ENCODE data around the gene ACRBP. TPM values are rescaled to one million over a fixed set of nuclear protein-coding genes. Genes with fewer than 3 reads are reported as not detected.

ACRBP gene
- total RNA-seq, 1 experiment from 2014 or later, result 4.2 TPM

DNA sequence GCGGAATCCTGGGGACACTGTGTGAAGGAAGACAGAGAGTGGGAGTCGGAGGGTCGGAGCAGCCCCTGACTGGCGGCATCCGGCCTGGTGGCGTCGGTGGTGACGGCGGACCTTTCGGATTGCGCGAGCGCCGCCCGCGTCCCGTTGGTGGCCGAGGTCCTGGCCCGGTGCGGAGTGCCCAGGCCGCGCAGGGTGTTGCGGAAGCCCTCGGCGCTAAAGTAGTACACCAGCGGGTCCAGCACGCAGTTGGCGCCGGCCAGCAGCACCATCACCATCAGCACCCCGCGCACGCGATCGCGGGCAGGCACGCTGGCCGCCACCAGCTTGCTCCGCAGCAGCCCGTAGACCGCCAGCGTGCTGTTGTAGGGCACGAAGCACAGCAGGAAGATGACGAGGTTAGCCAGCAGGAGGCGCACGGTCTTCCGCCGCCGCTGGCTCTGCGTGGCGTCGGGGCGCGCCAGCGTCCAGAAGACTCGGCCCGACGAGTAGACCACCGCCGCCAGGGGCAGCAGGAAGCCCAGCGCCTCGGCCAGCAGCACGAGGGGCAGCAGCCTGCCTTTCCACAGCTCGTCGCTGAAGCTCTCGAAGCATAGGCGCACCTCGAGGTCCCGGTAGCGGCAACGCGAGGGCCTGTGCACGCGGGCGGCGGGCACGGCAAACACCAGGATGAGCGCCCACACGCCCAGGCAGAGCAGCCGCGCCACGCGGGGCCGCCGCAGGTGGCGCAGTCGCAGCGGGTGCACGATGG is 26.9 kb downstream of the ACRBP start:
- no peak for DNase-seq
- Histone ChIP-seq H3K79me2 (ENCODE audit: low read depth) (no peaks in the 10 kb centered on the region), H3K4me3 (no peak overlapping the region), H3K9me3 (ENCODE audit: insufficient read depth, low read depth) (no peaks in the 10 kb centered on the region), H3K4me1 (replicated peaks; ENCODE audit: insufficient read depth) (no peaks in the 10 kb centered on the region), H3K36me3 (ENCODE audit: low read depth) (no peaks in the 10 kb centered on the region), H3K9me2 (ENCODE audit: insufficient read depth) (no peaks in the 10 kb centered on the region), H4K20me1 (ENCODE audit: insufficient read depth) (no peaks in the 10 kb centered on the region), H3K27me3 (ENCODE audit: insufficient read depth, low read depth) (no peaks in the 10 kb centered on the region), H3F3A (ENCODE audit: insufficient read depth, low read depth) (peaks cover 20% of the 10 kb centered on the region), H3K4me2 (no peak overlapping the region), H2AFZ (no peak overlapping the region), H3K27ac (no peak overlapping the region)
- intact Hi-C loops (cut with micrococcal nuclease; ENCODE audit: unreplicated experiment), result no loop called here
- CTCF ChIA-PET, result no interaction called here
- POLR2A ChIA-PET (ENCODE audit: unreplicated experiment), result no interaction called here
- no TSS peak for BruUV-seq (replicated peaks)
- TF ChIP-seq, protein P1, sequence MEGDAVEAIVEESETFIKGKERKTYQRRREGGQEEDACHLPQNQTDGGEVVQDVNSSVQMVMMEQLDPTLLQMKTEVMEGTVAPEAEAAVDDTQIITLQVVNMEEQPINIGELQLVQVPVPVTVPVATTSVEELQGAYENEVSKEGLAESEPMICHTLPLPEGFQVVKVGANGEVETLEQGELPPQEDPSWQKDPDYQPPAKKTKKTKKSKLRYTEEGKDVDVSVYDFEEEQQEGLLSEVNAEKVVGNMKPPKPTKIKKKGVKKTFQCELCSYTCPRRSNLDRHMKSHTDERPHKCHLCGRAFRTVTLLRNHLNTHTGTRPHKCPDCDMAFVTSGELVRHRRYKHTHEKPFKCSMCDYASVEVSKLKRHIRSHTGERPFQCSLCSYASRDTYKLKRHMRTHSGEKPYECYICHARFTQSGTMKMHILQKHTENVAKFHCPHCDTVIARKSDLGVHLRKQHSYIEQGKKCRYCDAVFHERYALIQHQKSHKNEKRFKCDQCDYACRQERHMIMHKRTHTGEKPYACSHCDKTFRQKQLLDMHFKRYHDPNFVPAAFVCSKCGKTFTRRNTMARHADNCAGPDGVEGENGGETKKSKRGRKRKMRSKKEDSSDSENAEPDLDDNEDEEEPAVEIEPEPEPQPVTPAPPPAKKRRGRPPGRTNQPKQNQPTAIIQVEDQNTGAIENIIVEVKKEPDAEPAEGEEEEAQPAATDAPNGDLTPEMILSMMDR (conservative IDR thresholded peaks at IDR 0.05), result no peak
- no peak for TF ChIP-seq EZH2 (IDR thresholded peaks at IDR 0.05; ENCODE audit: low read depth)

DNA sequence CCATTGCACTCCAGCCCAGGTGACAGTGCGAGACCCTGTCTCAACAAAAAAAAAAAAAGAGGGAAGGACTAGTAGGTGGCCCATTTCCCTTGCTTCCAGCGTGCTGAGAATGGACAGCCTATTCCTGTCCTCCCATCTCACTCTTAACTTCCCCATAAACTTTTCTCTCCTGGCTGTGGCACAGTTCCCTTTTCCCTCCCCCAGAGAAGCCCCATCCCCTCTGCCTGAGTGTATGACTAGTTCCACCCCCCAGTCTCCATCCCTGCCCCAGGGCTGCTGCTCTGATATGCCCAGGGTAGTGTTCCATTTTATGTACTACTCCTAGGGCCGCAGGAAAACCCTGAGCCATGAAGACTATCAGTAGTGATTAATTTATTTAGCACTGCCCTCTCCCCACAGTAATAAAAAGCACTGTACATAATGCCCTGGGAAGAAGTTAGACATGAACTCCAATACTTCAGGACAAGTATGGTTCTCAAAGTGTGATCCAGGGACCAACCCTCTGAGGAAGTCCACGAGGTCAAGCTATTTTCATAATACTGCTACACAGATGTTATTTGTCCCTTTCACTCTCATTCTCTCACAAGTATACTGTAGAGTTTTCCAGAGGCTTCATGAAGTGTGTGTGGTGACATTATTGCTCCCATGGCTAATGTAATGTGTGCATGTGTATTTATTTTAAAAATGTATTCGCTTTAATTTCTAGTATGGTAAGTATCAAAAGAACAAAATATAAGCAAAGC is 28.6 kb downstream of the ACRBP start:
- no peak overlapping the region for H3K4me3 ChIP-seq
- H3K36me3 ChIP-seq (ENCODE audit: low read depth), result no peaks in the 10 kb centered on the region
- no peak overlapping the region for H3K27ac ChIP-seq
- no peak overlapping the region for H2AFZ ChIP-seq
- POLR2A ChIA-PET (ENCODE audit: unreplicated experiment), result no interaction called here
- intact Hi-C loops (cut with micrococcal nuclease; ENCODE audit: unreplicated experiment), result loop anchor here (10.0 kb wide), 1 partner anchor 346 kb away; no protein-coding TSS in a partner anchor
- no peak overlapping the region for H3K4me2 ChIP-seq
- no TSS peak for BruUV-seq (replicated peaks)
- CTCF ChIA-PET, result interaction anchor here (0.7 to 1.7 kb wide), 2 partner anchors 13 to 66 kb away, joined by 3 to 4 read pairs; no protein-coding TSS in a partner anchor
- no peak for DNase-seq
- peaks cover 10% of the 10 kb centered on the region for H3K4me1 ChIP-seq (replicated peaks; ENCODE audit: insufficient read depth)
- peaks cover 30% of the 10 kb centered on the region for H3F3A ChIP-seq (ENCODE audit: insufficient read depth, low read depth)
- no peaks in the 10 kb centered on the region for H3K79me2 ChIP-seq (ENCODE audit: low read depth)
- no peaks in the 10 kb centered on the region for H3K27me3 ChIP-seq (ENCODE audit: insufficient read depth, low read depth)
- TF ChIP-seq, protein P1 (conservative IDR thresholded peaks at IDR 0.05), result no peak
- TF ChIP-seq EZH2 (IDR thresholded peaks at IDR 0.05; ENCODE audit: low read depth), result no peak
- no peaks in the 10 kb centered on the region for H4K20me1 ChIP-seq (ENCODE audit: insufficient read depth)
- H3K9me2 ChIP-seq (ENCODE audit: insufficient read depth), result no peaks in the 10 kb centered on the region
- H3K9me3 ChIP-seq (ENCODE audit: insufficient read depth, low read depth), result no peaks in the 10 kb centered on the region

DNA sequence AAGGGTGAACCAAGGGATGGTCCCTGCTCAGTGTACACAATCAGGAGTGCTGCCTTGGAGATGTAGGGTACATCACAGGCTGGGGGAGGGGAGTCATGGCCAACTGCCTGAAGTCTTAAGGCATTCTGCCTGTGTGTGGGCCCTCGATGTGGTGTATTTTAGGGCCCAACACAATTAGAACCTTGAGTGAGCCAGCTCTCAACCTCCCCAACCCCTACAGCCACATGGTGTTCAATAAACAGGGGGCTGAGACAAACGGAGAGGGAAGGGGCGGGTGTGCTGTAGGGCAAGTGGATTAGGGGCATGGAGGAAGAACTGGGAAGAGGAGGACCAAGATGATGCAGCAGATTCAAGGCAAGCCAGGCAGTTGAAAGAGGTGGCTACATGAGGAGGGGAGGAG is 31.4 kb downstream of the ACRBP start:
- peaks cover 34% of the 10 kb centered on the region for H3K4me1 ChIP-seq (replicated peaks; ENCODE audit: insufficient read depth)
- no peak overlapping the region for H3K4me3 ChIP-seq
- TF ChIP-seq, protein P1 (conservative IDR thresholded peaks at IDR 0.05), result no peak
- TF ChIP-seq EZH2 (IDR thresholded peaks at IDR 0.05; ENCODE audit: low read depth), result no peak
- intact Hi-C loops (cut with micrococcal nuclease; ENCODE audit: unreplicated experiment), result loop anchor here (2.0 to 10.0 kb wide), 3 partner anchors 163 to 349 kb away; no protein-coding TSS in a partner anchor
- H3K4me2 ChIP-seq, result no peak overlapping the region
- H3K36me3 ChIP-seq (ENCODE audit: low read depth), result no peaks in the 10 kb centered on the region
- H3K9me2 ChIP-seq (ENCODE audit: insufficient read depth), result no peaks in the 10 kb centered on the region
- no peak overlapping the region for H2AFZ ChIP-seq
- H4K20me1 ChIP-seq (ENCODE audit: insufficient read depth), result no peaks in the 10 kb centered on the region
- H3K27me3 ChIP-seq (ENCODE audit: insufficient read depth, low read depth), result no peaks in the 10 kb centered on the region
- no peak overlapping the region for H3K27ac ChIP-seq
- no peaks in the 10 kb centered on the region for H3K79me2 ChIP-seq (ENCODE audit: low read depth)
- ChIA-PET CTCF (interaction anchor here (0.6 to 1.1 kb wide), 4 partner anchors 9 to 237 kb away, joined by 3 to 10 read pairs (median 3); no protein-coding TSS in a partner anchor), POLR2A (ENCODE audit: unreplicated experiment) (interaction anchor here (0.6 kb wide), 1 partner anchor 73 kb away, joined by 4 read pairs; no protein-coding TSS in a partner anchor)
- no TSS peak for BruUV-seq (replicated peaks)
- H3K9me3 ChIP-seq (ENCODE audit: insufficient read depth, low read depth), result no peaks in the 10 kb centered on the region
- H3F3A ChIP-seq (ENCODE audit: insufficient read depth, low read depth), result peaks cover 50% of the 10 kb centered on the region
- no peak for DNase-seq

All from PC-9 (cell line).